ENCODE data around the gene FXYD5. TPM values are rescaled to one million over a fixed set of nuclear protein-coding genes. Genes with fewer than 3 reads are reported as not detected.
A peak's percentile ranks its signal among the peaks of the same experiment; 100 is the strongest.

FXYD5 gene
- total and polyA plus RNA-seq, 9 of the 15 experiments (the other 6 are each of a cell fraction or from before 2014, with no cell fraction given): 104 to 537 (median 174) TPM

DNA sequence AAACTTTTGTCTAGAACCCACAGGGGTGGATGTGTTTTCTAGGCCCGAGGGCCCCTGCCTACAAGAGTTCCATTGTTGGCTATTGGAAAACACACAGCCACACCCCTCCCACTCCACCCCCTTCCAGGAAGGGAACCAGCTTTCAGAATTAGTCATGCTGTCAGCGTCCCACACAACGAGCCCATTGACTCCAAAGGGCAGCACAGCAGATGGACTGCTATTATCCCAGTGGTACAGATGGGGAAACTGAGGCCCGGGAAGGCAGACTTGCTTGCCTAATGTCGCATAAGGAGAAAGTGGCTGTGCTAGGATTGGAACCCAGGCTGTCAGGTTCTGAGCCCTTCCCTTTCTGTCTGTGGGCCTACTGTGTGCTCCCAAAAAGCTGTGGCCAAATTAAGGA, 47.0 kb upstream of the FXYD5 start (continued):
- TF ChIP-seq, protein P1, sequence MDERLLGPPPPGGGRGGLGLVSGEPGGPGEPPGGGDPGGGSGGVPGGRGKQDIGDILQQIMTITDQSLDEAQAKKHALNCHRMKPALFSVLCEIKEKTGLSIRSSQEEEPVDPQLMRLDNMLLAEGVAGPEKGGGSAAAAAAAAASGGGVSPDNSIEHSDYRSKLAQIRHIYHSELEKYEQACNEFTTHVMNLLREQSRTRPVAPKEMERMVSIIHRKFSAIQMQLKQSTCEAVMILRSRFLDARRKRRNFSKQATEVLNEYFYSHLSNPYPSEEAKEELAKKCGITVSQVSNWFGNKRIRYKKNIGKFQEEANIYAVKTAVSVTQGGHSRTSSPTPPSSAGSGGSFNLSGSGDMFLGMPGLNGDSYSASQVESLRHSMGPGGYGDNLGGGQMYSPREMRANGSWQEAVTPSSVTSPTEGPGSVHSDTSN (CRISPR knock-in tag; IDR thresholded peaks at IDR 0.05; ENCODE audit: low read depth): no peak
- TF ChIP-seq, protein P1 (tag; conservative IDR thresholded peaks at IDR 0.05; ENCODE audit: low read depth): peak; percentile 56
- TF ChIP-seq ZFP36 (IDR thresholded peaks at IDR 0.05; ENCODE audit: low read depth, low read length, partially characterized antibody): peak; percentile 23
- TF ChIP-seq DPF2 (IDR thresholded peaks at IDR 0.05): peak; percentile 53; the same call in 1 of the 2 replicates
- peak; percentile 85 for TF ChIP-seq EGR1 (conservative IDR thresholded peaks at IDR 0.05)
- TF ChIP-seq FOXA1 (IDR thresholded peaks at IDR 0.05; ENCODE audit: borderline replicate concordance): no peak
- no peak for TF ChIP-seq KLF6 (CRISPR knock-in tag; IDR thresholded peaks at IDR 0.05; ENCODE audit: borderline replicate concordance)
- TF ChIP-seq, protein P2, sequence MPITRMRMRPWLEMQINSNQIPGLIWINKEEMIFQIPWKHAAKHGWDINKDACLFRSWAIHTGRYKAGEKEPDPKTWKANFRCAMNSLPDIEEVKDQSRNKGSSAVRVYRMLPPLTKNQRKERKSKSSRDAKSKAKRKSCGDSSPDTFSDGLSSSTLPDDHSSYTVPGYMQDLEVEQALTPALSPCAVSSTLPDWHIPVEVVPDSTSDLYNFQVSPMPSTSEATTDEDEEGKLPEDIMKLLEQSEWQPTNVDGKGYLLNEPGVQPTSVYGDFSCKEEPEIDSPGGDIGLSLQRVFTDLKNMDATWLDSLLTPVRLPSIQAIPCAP (CRISPR knock-in tag; IDR thresholded peaks at IDR 0.05; ENCODE audit: borderline replicate concordance): no peak
- TF ChIP-seq HINFP (tag; conservative IDR thresholded peaks at IDR 0.05; ENCODE audit: low read depth): 0 out of 2 replicates have a peak, but pooled peaks have one; percentile 27
- peak; percentile 52; the same call in 1 of the 2 replicates for TF ChIP-seq KLF13 (tag; IDR thresholded peaks at IDR 0.05; ENCODE audit: borderline replicate concordance, low read depth)
- peak; percentile 85 for TF ChIP-seq BCOR (IDR thresholded peaks at IDR 0.05)
- TF ChIP-seq ZNF592 (IDR thresholded peaks at IDR 0.05): peak; percentile 26; the same call in 1 of the 2 replicates
- peak; percentile 12 for TF ChIP-seq PRDM10 (IDR thresholded peaks at IDR 0.05; ENCODE audit: partially characterized antibody)
- peak; percentile 76 for TF ChIP-seq RBM25 (IDR thresholded peaks at IDR 0.05; ENCODE audit: low read depth, low read length, severe bottlenecking)
- TF ChIP-seq FOSL1 (tag; conservative IDR thresholded peaks at IDR 0.05): peak; percentile 68
